Breast epithelium (tissue), 4 donors: ENCODE measurements around the gene POFUT1. TPM values are rescaled to one million over a fixed set of nuclear protein-coding genes. Genes with fewer than 3 reads are reported as not detected.

Experiments used
- DNase-seq, 2 donors: peaks; one replicate each; pipeline ENCODE4 v3.0.0-alpha.2; 2019; ENCODE audit warnings: low spot score in 2 of 2
- H3K27ac ChIP-seq, 2 donors: fragments of 200-600 bp; sonication (generic) in 1 of 2; one replicate each; pipeline ENCODE4 v1.5.1; 2016 to 2019; ENCODE audit warnings: mild to moderate bottlenecking in 1 of 2
- H3K27me3 ChIP-seq, 2 donors: fragments of 200-600 bp; sonication (generic) in 1 of 2; one replicate each; pipeline versions ENCODE4 v1.5.1 to v1.6.0; 2017 to 2019; ENCODE audit warnings: control low read depth in 1 of 2, mild to moderate bottlenecking in 1 of 2
- H3K36me3 ChIP-seq: fragments of 200-600 bp; one replicate; pipeline ENCODE4 v1.5.1; 2019
- H3K4me1 ChIP-seq, 2 donors: fragments of 200-600 bp; sonication (generic); one replicate each; pipeline ENCODE4 v1.5.1; 2016 to 2019; ENCODE audit warnings: control low read depth in 1 of 2
- H3K4me3 ChIP-seq, 3 donors: fragments of 200-600 bp; sonication (generic); 1 replicate in 2 of 3; 2 replicates in 1 of 3; pipeline ENCODE4 v1.5.1; 2016 to 2019; ENCODE audit warnings: mild to moderate bottlenecking in 3 of 3, moderate library complexity in 2 of 3
- H3K9me3 ChIP-seq, 2 donors: fragments of 200-600 bp; sonication (generic) in 1 of 2; one replicate each; pipeline ENCODE4 v1.5.1; 2016 to 2019; ENCODE audit warnings: control low read depth in 1 of 2
- POLR2A ChIP-seq: fragments of 450-650 bp; IDR thresholded peaks from one replicate; pipeline ENCODE4 v1.6.1; 2016; ENCODE audit warnings: antibody characterized with exemption, mild to moderate bottlenecking, moderate library complexity
- POLR2AphosphoS5 ChIP-seq, 3 donors: sonication (generic); formaldehyde crosslinking; IDR thresholded peaks; one replicate each; pipeline ENCODE4 v1.6.1; 2017; ENCODE audit warnings: antibody characterized with exemption in 3 of 3
- intact Hi-C: fragments of 100-400 bp; cut with DNase I; formaldehyde crosslinking; loops from one replicate; pipeline ENCODE4 v1.15.1; 2023; ENCODE audit warnings: low total_unique reads
- total RNA-seq, 3 donors: library from RNA; depleted of rRNA; stranded (reverse); fragments of >200 nt; gene quantifications; one replicate each; pipeline ENCODE4 v1.1.0, GENCODE V29; 2016
- TF ChIP-seq, protein P1 (sequence below), 3 donors: fragments of 450-650 bp; IDR thresholded peaks; one replicate each; pipeline ENCODE4 v1.5.1; 2016 to 2017; ENCODE audit warnings: antibody characterized with exemption in 3 of 3, mild to moderate bottlenecking in 3 of 3, moderate library complexity in 3 of 3

POFUT1 gene
- total RNA-seq, 3 donors from 2014 or later = 29.5 to 38.7 (median 34.2) TPM

GRCh38 chr20:32183947-32184635 lies 23.6 kb upstream of the POFUT1 start:
- Histone ChIP-seq H3K9me3 (no peaks in the 10 kb centered on the region), H3K27ac (no peak overlapping the region), H3K36me3 (no peaks in the 10 kb centered on the region), H3K27me3 (no peaks in the 10 kb centered on the region), H3K4me1 (peaks cover 1 to 5% of the 10 kb centered on the region in 2 donors), H3K4me3 (no peak overlapping the region)
- DNase-seq = no peak
- intact Hi-C loops = no loop called here
- TF ChIP-seq POLR2A (no peak), POLR2AphosphoS5 (IDR thresholded peaks at IDR 0.05) (no peak)
- TF ChIP-seq, protein P1, sequence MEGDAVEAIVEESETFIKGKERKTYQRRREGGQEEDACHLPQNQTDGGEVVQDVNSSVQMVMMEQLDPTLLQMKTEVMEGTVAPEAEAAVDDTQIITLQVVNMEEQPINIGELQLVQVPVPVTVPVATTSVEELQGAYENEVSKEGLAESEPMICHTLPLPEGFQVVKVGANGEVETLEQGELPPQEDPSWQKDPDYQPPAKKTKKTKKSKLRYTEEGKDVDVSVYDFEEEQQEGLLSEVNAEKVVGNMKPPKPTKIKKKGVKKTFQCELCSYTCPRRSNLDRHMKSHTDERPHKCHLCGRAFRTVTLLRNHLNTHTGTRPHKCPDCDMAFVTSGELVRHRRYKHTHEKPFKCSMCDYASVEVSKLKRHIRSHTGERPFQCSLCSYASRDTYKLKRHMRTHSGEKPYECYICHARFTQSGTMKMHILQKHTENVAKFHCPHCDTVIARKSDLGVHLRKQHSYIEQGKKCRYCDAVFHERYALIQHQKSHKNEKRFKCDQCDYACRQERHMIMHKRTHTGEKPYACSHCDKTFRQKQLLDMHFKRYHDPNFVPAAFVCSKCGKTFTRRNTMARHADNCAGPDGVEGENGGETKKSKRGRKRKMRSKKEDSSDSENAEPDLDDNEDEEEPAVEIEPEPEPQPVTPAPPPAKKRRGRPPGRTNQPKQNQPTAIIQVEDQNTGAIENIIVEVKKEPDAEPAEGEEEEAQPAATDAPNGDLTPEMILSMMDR (IDR thresholded peaks at IDR 0.05) = no peak

GRCh38 chr20:32184961-32185603 lies 22.6 kb upstream of the POFUT1 start:
- Histone ChIP-seq H3K4me3 (no peak overlapping the region), H3K36me3 (no peaks in the 10 kb centered on the region), H3K27me3 (no peaks in the 10 kb centered on the region), H3K27ac (no peak overlapping the region), H3K9me3 (no peaks in the 10 kb centered on the region), H3K4me1 (peaks cover 5 to 10% of the 10 kb centered on the region in 2 donors)
- TF ChIP-seq POLR2A = no peak
- TF ChIP-seq, protein P1 (IDR thresholded peaks at IDR 0.05) = no peak
- no peak for TF ChIP-seq POLR2AphosphoS5 (IDR thresholded peaks at IDR 0.05)
- intact Hi-C loops = no loop called here
- DNase-seq = no peak

DNA sequence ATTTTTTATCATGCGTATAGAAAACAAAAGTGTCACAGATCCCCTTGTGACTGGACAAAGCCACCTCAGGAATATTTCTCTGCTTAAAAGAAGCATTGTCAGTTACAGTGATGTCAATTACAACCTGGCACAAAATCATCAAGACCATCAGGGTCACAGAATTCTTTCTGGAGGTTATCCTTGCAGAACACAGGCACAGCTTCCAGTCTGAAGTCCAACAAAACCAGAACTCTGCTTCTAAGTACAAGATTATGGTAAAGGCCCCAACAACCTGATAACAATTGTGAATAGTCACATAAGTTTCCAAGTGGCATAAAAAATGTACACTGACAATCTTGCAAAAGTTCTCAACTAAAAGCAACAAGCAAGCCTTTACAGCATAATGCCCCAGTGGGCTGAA lies 21.2 kb upstream of the POFUT1 start:
- TF ChIP-seq, protein P1 (IDR thresholded peaks at IDR 0.05) = no peak
- TF ChIP-seq POLR2AphosphoS5 (IDR thresholded peaks at IDR 0.05) = no peak
- Histone ChIP-seq H3K9me3 (no peaks in the 10 kb centered on the region), H3K4me1 (peaks cover 5 to 10% of the 10 kb centered on the region in 2 donors), H3K36me3 (no peaks in the 10 kb centered on the region), H3K4me3 (no peak overlapping the region), H3K27me3 (no peaks in the 10 kb centered on the region), H3K27ac (no peak overlapping the region)
- no peak for DNase-seq
- intact Hi-C loops = no loop called here

DNA sequence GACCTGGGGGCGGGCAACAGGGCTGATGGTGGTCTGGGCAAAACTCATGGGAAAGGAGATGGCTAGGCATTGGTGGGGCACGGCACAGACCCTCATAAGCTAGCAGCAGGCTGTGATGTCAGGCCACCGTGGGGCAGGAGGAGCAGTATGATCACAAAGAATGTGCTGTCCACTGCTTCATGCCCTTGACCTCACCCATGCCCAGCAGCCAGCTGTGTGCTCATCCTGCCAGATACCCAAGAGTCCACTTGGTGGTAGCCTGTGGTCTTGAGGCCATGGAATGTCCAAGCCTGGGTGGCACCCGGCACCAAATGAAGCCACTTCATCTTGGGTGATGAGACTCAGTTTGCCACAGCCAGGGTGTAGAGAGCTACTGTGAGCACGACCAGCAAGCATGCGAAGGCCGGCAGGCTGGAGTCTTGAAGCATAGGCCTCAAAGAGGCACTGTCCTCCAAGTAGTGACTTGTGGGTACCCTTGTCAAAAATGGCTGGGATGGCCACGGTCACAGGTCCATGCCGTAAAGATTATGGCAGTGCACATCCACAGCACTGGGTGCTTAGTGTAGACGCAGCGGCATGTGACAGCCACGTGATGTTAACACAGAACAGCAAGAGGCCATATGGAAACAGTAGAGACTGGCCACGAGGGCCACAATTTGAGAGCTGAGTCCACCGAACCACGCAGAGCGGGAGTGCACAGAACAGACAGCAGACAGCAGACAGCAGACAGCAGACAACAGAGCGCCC lies 19.1 kb upstream of the POFUT1 start:
- Histone ChIP-seq H3K36me3 (no peaks in the 10 kb centered on the region), H3K9me3 (no peaks in the 10 kb centered on the region), H3K27ac (peak overlapping the region; percentile 85 to 93), H3K4me1 (peaks cover 5 to 10% of the 10 kb centered on the region in 2 donors), H3K27me3 (no peaks in the 10 kb centered on the region), H3K4me3 (peak overlapping the region in 2 of 3 donors; percentile 60 to 74)
- TF ChIP-seq, protein P1 (IDR thresholded peaks at IDR 0.05) = no peak
- TF ChIP-seq POLR2A (no peak), POLR2AphosphoS5 (IDR thresholded peaks at IDR 0.05) (no peak)
- DNase-seq = peak in 1 of 2 donors; percentile 38
- intact Hi-C loops = no loop called here

DNA sequence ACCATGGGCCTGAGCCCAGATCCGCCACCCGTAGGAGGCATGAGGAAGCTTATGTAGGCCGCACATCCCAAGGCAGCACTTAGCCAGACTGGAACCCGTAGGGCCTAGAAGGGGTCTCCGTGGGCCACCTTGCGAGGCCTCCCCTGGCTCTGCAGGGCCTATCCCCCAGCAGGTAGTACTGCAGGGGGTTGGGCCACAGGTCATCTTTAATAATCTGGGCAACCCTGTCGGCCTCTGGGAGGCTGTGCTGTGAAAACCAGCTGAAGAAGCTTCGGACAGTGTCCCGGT lies 18.6 kb upstream of the POFUT1 start:
- no peaks in the 10 kb centered on the region for H3K9me3 ChIP-seq
- H3K4me1 ChIP-seq = peaks cover 5 to 10% of the 10 kb centered on the region in 2 donors
- peak overlapping the region; percentile 60 to 74 (median 63) for H3K4me3 ChIP-seq
- peak overlapping the region; percentile 85 to 93 for H3K27ac ChIP-seq
- DNase-seq = no peak
- no peak for TF ChIP-seq POLR2AphosphoS5 (IDR thresholded peaks at IDR 0.05)
- TF ChIP-seq, protein P1 (IDR thresholded peaks at IDR 0.05) = no peak
- TF ChIP-seq POLR2A = no peak
- no peaks in the 10 kb centered on the region for H3K36me3 ChIP-seq
- intact Hi-C loops = no loop called here
- no peaks in the 10 kb centered on the region for H3K27me3 ChIP-seq
